B cell (primary cell): ENCODE data around the gene BIRC5. TPM values are rescaled to one million over a fixed set of nuclear protein-coding genes. Genes with fewer than 3 reads are reported as not detected.

Experiments used
- ATAC-seq: fragments of 200-7000 bp; cut with Tn5 transposase; one replicate; pipeline ENCODE4 v1.10.0; 2021; ENCODE audit warnings: low read depth, mild to moderate bottlenecking, moderate number of reproducible peaks, moderate library complexity
- CTCF ChIA-PET: fragments of 350-600 bp; sonication (Branson Sonifier 250); formaldehyde crosslinking; loops from one replicate; lab custom pipeline; 2021; ENCODE audit warnings: antibody characterized with exemption, inconsistent platforms; lab: Charles Lee
- POLR2A ChIA-PET: fragments of 350-600 bp; sonication (Branson Sonifier 250); formaldehyde crosslinking; loops from one replicate; lab custom pipeline; 2021; ENCODE audit warnings: antibody characterized with exemption; lab: Charles Lee
- DNase-seq: peaks from one replicate; pipeline ENCODE4 v3.0.0; 2013
- H2AFZ ChIP-seq: 2 replicates; pipeline ENCODE4 v1.6.1; 2012; ENCODE audit warnings: mild to moderate bottlenecking, low read depth, low read length; ENCODE audit not compliant: insufficient read depth, poor library complexity, severe bottlenecking
- H3K27ac ChIP-seq, 2 donors: 1 replicate in 1 of 2; 2 replicates in 1 of 2; pipeline ENCODE4 v1.5.1; 2012 to 2013; ENCODE audit warnings: low read length in 2 of 2, mild to moderate bottlenecking in 2 of 2, moderate library complexity in 1 of 2
- H3K27me3 ChIP-seq, 4 experiments: fragments of 200-600 bp in 1 of 4; sonication (generic) in 1 of 4; replicated peaks in 1 of 4; 1 replicate in 2 of 4; 2 replicates in 2 of 4; pipeline versions ENCODE4 v1.6.1 to v1.7.0; 2013 to 2016; ENCODE audit warnings: low read length in 3 of 4, mild to moderate bottlenecking in 2 of 4, mixed read lengths in 1 of 4, moderate library complexity in 1 of 4; ENCODE audit not compliant: insufficient read depth in 4 of 4, control insufficient read depth in 3 of 4; ENCODE audit errors: control extremely low read depth in 1 of 4
- H3K36me3 ChIP-seq, 2 experiments: replicated peaks in 1 of 2; 1 replicate in 1 of 2; 2 replicates in 1 of 2; pipeline versions ENCODE4 v1.6.1 to v1.7.1; 2013; ENCODE audit warnings: low read length in 1 of 2; ENCODE audit not compliant: insufficient read depth in 2 of 2, control insufficient read depth in 1 of 2; ENCODE audit errors: control extremely low read depth in 1 of 2, extremely low read depth in 1 of 2
- H3K4me1 ChIP-seq, 2 donors: fragments of 200-600 bp in 1 of 2; sonication (generic) in 1 of 2; 1 replicate in 1 of 2; 2 replicates in 1 of 2; pipeline versions ENCODE4 v1.5.1 to v1.6.1; 2013 to 2017; ENCODE audit warnings: low read length in 2 of 2; ENCODE audit not compliant: control insufficient read depth in 2 of 2, insufficient read depth in 2 of 2
- H3K4me2 ChIP-seq: replicated peaks from 2 replicates; pipeline ENCODE3; 2012; ENCODE audit warnings: mild to moderate bottlenecking, low read depth, low read length; ENCODE audit not compliant: poor library complexity, severe bottlenecking
- H3K4me3 ChIP-seq, 5 experiments: fragments of 200-600 bp in 1 of 5; sonication (generic) in 1 of 5; 1 replicate in 3 of 5; 2 replicates in 2 of 5; pipeline versions ENCODE4 v1.5.1 to v1.7.0; 2011 to 2016; ENCODE audit warnings: low read length in 4 of 5, mild to moderate bottlenecking in 4 of 5, low read depth in 2 of 5, control low read depth in 1 of 5, moderate library complexity in 1 of 5; ENCODE audit not compliant: insufficient read depth in 1 of 5; ENCODE audit errors: control extremely low read depth in 1 of 5, extremely low read depth in 1 of 5
- H3K79me2 ChIP-seq: fragments of 200-600 bp; sonication (generic); one replicate; pipeline ENCODE4 v1.6.0; 2016; ENCODE audit warnings: low read length; ENCODE audit not compliant: control insufficient read depth, insufficient read depth
- H3K9ac ChIP-seq: fragments of 200-600 bp; sonication (generic); 2 replicates; pipeline ENCODE4 v1.6.1; 2017; ENCODE audit warnings: mild to moderate bottlenecking, low read length, moderate library complexity
- H3K9me3 ChIP-seq, 3 donors: one replicate each; pipeline versions ENCODE4 v1.6.1 to v1.7.1; 2013; ENCODE audit warnings: low read length in 2 of 3; ENCODE audit not compliant: control insufficient read depth in 2 of 3, insufficient read depth in 1 of 3; ENCODE audit errors: control extremely low read depth in 1 of 3
- H4K20me1 ChIP-seq: 2 replicates; pipeline ENCODE4 v1.6.0; 2012; ENCODE audit warnings: mild to moderate bottlenecking, low read length; ENCODE audit not compliant: insufficient read depth, control insufficient read depth, poor library complexity, severe bottlenecking
- H3K27ac Mint-ChIP-seq: one replicate; pipeline ENCODE4 v1.8.0; 2021; ENCODE audit warnings: mixed read lengths
- H3K27me3 Mint-ChIP-seq: one replicate; pipeline ENCODE4 v1.8.0; 2021; ENCODE audit warnings: mixed read lengths
- H3K4me1 Mint-ChIP-seq: one replicate; pipeline ENCODE4 v1.8.0; 2021; ENCODE audit warnings: mixed read lengths
- H3K4me3 Mint-ChIP-seq: one replicate; pipeline ENCODE4 v1.8.0; 2021; ENCODE audit warnings: mixed read lengths
- H3K9me3 Mint-ChIP-seq: one replicate; pipeline ENCODE4 v1.8.0; 2022; ENCODE audit warnings: mixed read lengths; ENCODE audit not compliant: insufficient read depth
- CTCF ChIP-seq: fragments of 200-600 bp; IDR thresholded peaks from one replicate; pipeline ENCODE4 v1.8.0; 2022; ENCODE audit warnings: antibody characterized with exemption, mild to moderate bottlenecking
- EZH2 ChIP-seq: IDR thresholded peaks from 2 replicates; pipeline ENCODE4 v1.6.1; 2012; ENCODE audit warnings: borderline replicate concordance, low read depth, mild to moderate bottlenecking, moderate library complexity, low read length; ENCODE audit not compliant: insufficient read depth, poor library complexity, severe bottlenecking
- WGBS: methylation state at CpG from one replicate; pipeline ENCODE4 v1.1.5; 2013; ENCODE audit warnings: missing lambda C conversion rate; ENCODE audit not compliant: insufficient coverage; 5-methylcytosine and 5-hydroxymethylcytosine counted together
- intact Hi-C: fragments of 100-400 bp; cut with micrococcal nuclease; formaldehyde crosslinking; loops from one replicate; pipeline ENCODE4 v1.10.0; 2022
- polyA plus RNA-seq: library from polyadenylated mRNA; depleted of rRNA; stranded (reverse); fragments of >200 nt; gene quantifications from 2 replicates; pipeline ENCODE4 v1.2.3, GENCODE V29; 2012
- total RNA-seq, 2 donors: library from RNA; stranded (reverse); fragments of 120-200 nt in 1 of 2; gene quantifications; 1 replicate in 1 of 2; 2 replicates in 1 of 2; pipeline versions ENCODE4 v1.2.3 to v1.2.4, GENCODE V29; 2013 to 2022

Gene BIRC5
- total and polyA plus RNA-seq, 2 donors (not counting 1 experiment from before 2014, with no cell fraction given) = 0.33 to 0.84 TPM

- Histone ChIP-seq H3K4me2 (no peak overlapping the region), H3K27me3 (peaks cover 0 to 30% (median 7%) of the 10 kb centered on the region in 4 experiments), H3K4me1 (peaks cover 5 to 8% of the 10 kb centered on the region in 2 donors), H3K36me3 (no peaks in the 10 kb centered on the region), H3K9ac (no peak overlapping the region), H3K9me3 (peaks cover 0 to 7% (median 0%) of the 10 kb centered on the region in 3 donors), H3K27ac (no peak overlapping the region), H2AFZ (no peak overlapping the region), H4K20me1 (no peaks in the 10 kb centered on the region), H3K79me2 (no peaks in the 10 kb centered on the region), H3K4me3 (no peak overlapping the region)
- POLR2A ChIA-PET = no interaction called here
- no peak overlapping the region for H3K27ac Mint-ChIP-seq
- WGBS = 98% methylated on average over 9 of the region's 16 CpGs
- ATAC-seq = no peak
- CTCF ChIA-PET = interaction anchor here (0.5 to 2.5 kb wide), 3 partner anchors 24 to 1022 kb away, joined by 3 to 9 read pairs (median 3); no protein-coding TSS in a partner anchor
- H3K4me1 Mint-ChIP-seq = no peaks in the 10 kb centered on the region
- intact Hi-C loops = no loop called here
- TF ChIP-seq EZH2 = no peak
- TF ChIP-seq CTCF = no peak
- H3K4me3 Mint-ChIP-seq = no peak overlapping the region
- no peak for DNase-seq
- no peaks in the 10 kb centered on the region for H3K9me3 Mint-ChIP-seq
- peaks cover 4% of the 10 kb centered on the region for H3K27me3 Mint-ChIP-seq
Measured at GRCh38 chr17:78225088-78225865, 11.2 kb downstream of the BIRC5 start.
